Esophagus muscularis mucosa (tissue), 4 donors: ENCODE results near the gene PLA2G4B. TPM values are rescaled to one million over a fixed set of nuclear protein-coding genes. Genes with fewer than 3 reads are reported as not detected.

Source experiments
- DNase-seq: peaks from one replicate; pipeline ENCODE4 v3.0.0-alpha.2; 2017; ENCODE audit errors: extremely low spot score
- H3K27ac ChIP-seq, 4 donors: fragments of 200-600 bp; sonication (generic); replicated peaks in 1 of 4; 1 replicate in 3 of 4; 2 replicates in 1 of 4; pipeline ENCODE4 v1.5.1; 2016 to 2019; ENCODE audit warnings: mild to moderate bottlenecking in 1 of 4
- H3K27me3 ChIP-seq, 4 donors: fragments of 200-600 bp; sonication (generic); one replicate each; pipeline versions ENCODE4 v1.5.1 to v1.6.0; 2016 to 2019
- H3K36me3 ChIP-seq, 4 donors: fragments of 200-600 bp; sonication (generic); one replicate each; pipeline ENCODE4 v1.5.1; 2016 to 2019
- H3K4me1 ChIP-seq, 4 donors: fragments of 200-600 bp; sonication (generic); one replicate each; pipeline ENCODE4 v1.5.1; 2016 to 2019
- H3K4me3 ChIP-seq, 4 donors: fragments of 200-600 bp; sonication (generic); 1 replicate in 2 of 4; 2 replicates in 2 of 4; pipeline ENCODE4 v1.5.1; 2016 to 2019; ENCODE audit warnings: mild to moderate bottlenecking in 4 of 4, moderate library complexity in 1 of 4
- H3K9me3 ChIP-seq, 4 donors: fragments of 200-600 bp; sonication (generic); 1 replicate in 3 of 4; 2 replicates in 1 of 4; pipeline ENCODE4 v1.5.1; 2016 to 2019
- EP300 ChIP-seq: sonication (generic); formaldehyde crosslinking; IDR thresholded peaks from one replicate; pipeline ENCODE4 v1.6.1; 2017; ENCODE audit warnings: antibody characterized with exemption
- POLR2A ChIP-seq: fragments of 450-650 bp; IDR thresholded peaks from one replicate; pipeline ENCODE4 v1.6.1; 2017; ENCODE audit warnings: antibody characterized with exemption, moderate library complexity, mild to moderate bottlenecking, low read depth
- POLR2AphosphoS5 ChIP-seq, 2 donors: sonication (generic); formaldehyde crosslinking; IDR thresholded peaks; one replicate each; pipeline ENCODE4 v1.6.1; 2017; ENCODE audit warnings: antibody characterized with exemption in 2 of 2
- WGBS: methylation state at CpG from one replicate; pipeline ENCODE4 v1.1.5; 2018; 5-methylcytosine and 5-hydroxymethylcytosine counted together
- intact Hi-C: fragments of 100-400 bp; cut with DNase I; formaldehyde crosslinking; loops from one replicate; pipeline ENCODE4 v1.15.1; 2023
- total RNA-seq, 4 donors: library from RNA; depleted of rRNA; stranded (reverse); fragments of >200 nt; gene quantifications; one replicate each; pipeline versions ENCODE4 v1.1.0 to v1.2.1, GENCODE V29; 2016
- TF ChIP-seq, protein P1 (sequence below), 3 experiments: fragments of 200-600 bp in 2 of 3; fragments of 450-650 bp in 1 of 3; sonication (generic) in 2 of 3; IDR thresholded peaks; one replicate each; pipeline ENCODE4 v1.5.1; 2017 to 2019; ENCODE audit warnings: antibody characterized with exemption in 3 of 3, mild to moderate bottlenecking in 2 of 3, moderate library complexity in 1 of 3

Gene PLA2G4B
- total RNA-seq, 4 donors from 2014 or later: 0.91 to 6.6 (median 2.5) TPM

DNA sequence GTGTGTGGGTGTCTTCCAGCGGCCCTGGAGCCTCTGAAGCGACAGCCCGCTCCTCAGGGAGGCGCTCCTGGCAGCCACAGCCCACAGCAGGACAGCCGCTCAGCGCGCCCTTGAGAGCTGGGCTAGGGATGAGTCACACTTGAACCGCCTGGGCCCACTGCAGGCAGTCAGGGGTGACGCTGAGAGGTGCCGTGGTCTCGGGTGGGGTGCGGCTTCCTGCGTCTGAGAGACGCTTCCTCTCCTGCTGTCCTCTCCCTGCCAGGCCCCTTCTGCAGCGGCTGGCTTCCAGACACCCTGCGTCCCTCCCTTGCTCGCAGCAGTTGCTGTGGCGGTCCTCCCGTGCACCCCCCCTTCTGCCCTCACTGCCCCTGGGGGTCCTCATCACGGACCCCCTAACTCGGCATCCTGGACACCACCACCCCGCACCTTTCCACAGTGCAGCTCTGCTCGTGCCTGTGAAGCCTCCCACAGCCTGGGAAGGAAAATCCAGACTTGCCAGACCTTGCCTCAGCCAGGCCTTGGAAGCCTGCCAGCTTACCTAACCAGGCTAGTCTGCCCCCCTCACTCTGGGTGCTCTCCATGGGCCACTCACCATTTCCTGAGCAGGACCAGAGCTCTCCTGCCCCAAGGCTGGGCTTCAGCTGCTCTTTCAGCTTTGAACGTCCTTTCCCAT is 56.3 kb downstream of the PLA2G4B start:
- peak overlapping the region; percentile 15 to 29 (median 20) for H3K4me3 ChIP-seq

DNA sequence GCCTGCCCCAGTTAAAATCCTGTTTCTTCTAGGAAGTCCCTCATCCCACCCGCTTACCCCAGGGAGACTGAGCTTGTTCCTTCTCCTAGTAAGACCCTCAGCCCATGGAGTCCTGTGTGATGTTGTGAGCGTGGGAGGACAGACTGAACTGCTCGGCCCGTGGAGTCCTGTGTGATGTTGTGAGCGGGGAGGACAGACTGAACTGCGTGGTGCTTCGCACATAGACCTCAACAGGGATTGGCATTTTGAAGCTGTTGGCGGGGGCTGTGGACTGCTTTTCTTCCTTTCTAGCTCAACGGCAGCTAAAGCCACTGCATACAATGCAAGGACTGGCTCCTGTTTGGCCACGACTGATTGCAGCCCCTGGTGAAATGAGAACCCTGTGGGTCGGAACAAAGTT is 56.8 kb downstream of the PLA2G4B start:
- TF ChIP-seq POLR2AphosphoS5 (IDR thresholded peaks at IDR 0.05) (no peak), POLR2A (no peak), EP300 (no peak)
- TF ChIP-seq, protein P1, sequence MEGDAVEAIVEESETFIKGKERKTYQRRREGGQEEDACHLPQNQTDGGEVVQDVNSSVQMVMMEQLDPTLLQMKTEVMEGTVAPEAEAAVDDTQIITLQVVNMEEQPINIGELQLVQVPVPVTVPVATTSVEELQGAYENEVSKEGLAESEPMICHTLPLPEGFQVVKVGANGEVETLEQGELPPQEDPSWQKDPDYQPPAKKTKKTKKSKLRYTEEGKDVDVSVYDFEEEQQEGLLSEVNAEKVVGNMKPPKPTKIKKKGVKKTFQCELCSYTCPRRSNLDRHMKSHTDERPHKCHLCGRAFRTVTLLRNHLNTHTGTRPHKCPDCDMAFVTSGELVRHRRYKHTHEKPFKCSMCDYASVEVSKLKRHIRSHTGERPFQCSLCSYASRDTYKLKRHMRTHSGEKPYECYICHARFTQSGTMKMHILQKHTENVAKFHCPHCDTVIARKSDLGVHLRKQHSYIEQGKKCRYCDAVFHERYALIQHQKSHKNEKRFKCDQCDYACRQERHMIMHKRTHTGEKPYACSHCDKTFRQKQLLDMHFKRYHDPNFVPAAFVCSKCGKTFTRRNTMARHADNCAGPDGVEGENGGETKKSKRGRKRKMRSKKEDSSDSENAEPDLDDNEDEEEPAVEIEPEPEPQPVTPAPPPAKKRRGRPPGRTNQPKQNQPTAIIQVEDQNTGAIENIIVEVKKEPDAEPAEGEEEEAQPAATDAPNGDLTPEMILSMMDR (IDR thresholded peaks at IDR 0.05): no peak
- H3K36me3 ChIP-seq: peaks cover 4 to 24% (median 18%) of the 10 kb centered on the region in 4 donors
- H3K27me3 ChIP-seq: no peaks in the 10 kb centered on the region
- no peak overlapping the region for H3K4me3 ChIP-seq
- peak overlapping the region in 3 of 4 donors; percentile 38 to 66 (median 45) for H3K27ac ChIP-seq
- intact Hi-C loops: no loop called here
- no peaks in the 10 kb centered on the region for H3K9me3 ChIP-seq
- 96% methylated on average over 11 of the region's 11 CpGs for WGBS
- H3K4me1 ChIP-seq: peaks cover 24 to 34% (median 27%) of the 10 kb centered on the region in 4 donors
- no peak for DNase-seq

More for the DNA sequence above, 56.3 kb downstream of the PLA2G4B start:
- peaks cover 0 to 18% (median 12%) of the 10 kb centered on the region in 4 donors for H3K36me3 ChIP-seq
- peak overlapping the region; percentile 23 to 66 (median 42) for H3K27ac ChIP-seq
- no peaks in the 10 kb centered on the region for H3K27me3 ChIP-seq
- TF ChIP-seq POLR2AphosphoS5 (IDR thresholded peaks at IDR 0.05) (peak; percentile 10 to 20), POLR2A (no peak)
- 19% methylated on average over 20 of the region's 24 CpGs for WGBS
- H3K9me3 ChIP-seq: no peaks in the 10 kb centered on the region
- peaks cover 24 to 34% (median 27%) of the 10 kb centered on the region in 4 donors for H3K4me1 ChIP-seq
- no peak for DNase-seq
- intact Hi-C loops: loop anchor here (5.0 kb wide), 1 partner anchor 68 kb away; the partner anchor contains the start of gene JMJD7

DNA sequence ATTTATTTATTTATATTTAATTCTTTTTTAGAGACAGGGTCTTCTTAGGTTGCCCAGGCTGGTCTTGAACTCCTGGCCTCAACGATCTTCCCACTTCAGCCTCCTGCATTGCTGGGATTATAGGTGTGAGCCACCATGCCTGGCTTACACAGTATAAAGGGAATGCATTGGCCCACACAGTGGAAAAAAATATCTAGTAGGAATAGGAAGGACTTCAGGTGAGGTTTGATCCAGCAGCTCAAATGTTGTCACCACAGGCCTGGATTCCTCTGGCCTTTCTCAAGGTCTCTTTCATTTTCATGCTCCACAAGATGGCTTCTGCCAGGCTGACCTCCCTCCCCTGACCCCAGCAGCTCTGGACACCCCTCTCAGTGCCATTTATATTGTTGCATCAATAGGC is 57.3 kb downstream of the PLA2G4B start:
- H3K4me1 ChIP-seq: peaks cover 24 to 34% (median 27%) of the 10 kb centered on the region in 4 donors
- 97% methylated on average over 1 of the region's 1 CpG for WGBS
- H3K4me3 ChIP-seq: no peak overlapping the region
- no peaks in the 10 kb centered on the region for H3K9me3 ChIP-seq
- no peak overlapping the region for H3K27ac ChIP-seq
- H3K27me3 ChIP-seq: no peaks in the 10 kb centered on the region
- DNase-seq: no peak
- peaks cover 7 to 28% (median 22%) of the 10 kb centered on the region in 4 donors for H3K36me3 ChIP-seq
- intact Hi-C loops: no loop called here
- TF ChIP-seq POLR2AphosphoS5 (IDR thresholded peaks at IDR 0.05) (no peak), POLR2A (no peak), EP300 (no peak)
- TF ChIP-seq, protein P1 (IDR thresholded peaks at IDR 0.05): no peak

DNA sequence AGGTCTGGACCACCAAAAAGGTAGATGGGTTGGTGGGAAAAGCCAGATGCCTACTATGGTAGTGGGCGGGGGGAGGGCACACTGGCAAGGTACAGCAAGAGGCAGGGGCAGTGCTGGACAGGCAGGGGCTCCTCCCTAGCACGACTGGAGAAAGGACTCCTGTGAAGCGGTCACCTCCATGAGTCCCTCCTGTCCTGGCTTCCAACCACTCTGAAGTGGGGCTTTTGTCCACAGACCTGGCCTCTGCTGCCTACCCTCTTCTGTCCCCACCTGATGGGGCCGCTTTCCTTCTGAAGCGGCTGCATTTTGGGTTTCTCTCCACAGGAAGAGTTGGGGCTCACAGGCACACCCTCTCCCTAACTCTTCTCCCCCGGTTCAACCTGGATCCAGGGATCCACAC is 57.9 kb downstream of the PLA2G4B start:
- TF ChIP-seq EP300 (no peak), POLR2A (no peak), POLR2AphosphoS5 (IDR thresholded peaks at IDR 0.05) (no peak)
- TF ChIP-seq, protein P1 (IDR thresholded peaks at IDR 0.05): no peak
- DNase-seq: no peak
- 87% methylated on average over 5 of the region's 6 CpGs for WGBS
- Histone ChIP-seq H3K4me1 (peaks cover 24 to 34% (median 27%) of the 10 kb centered on the region in 4 donors), H3K36me3 (peaks cover 7 to 34% (median 26%) of the 10 kb centered on the region in 4 donors), H3K27me3 (no peaks in the 10 kb centered on the region), H3K9me3 (no peaks in the 10 kb centered on the region), H3K4me3 (no peak overlapping the region), H3K27ac (no peak overlapping the region)
- intact Hi-C loops: no loop called here

DNA sequence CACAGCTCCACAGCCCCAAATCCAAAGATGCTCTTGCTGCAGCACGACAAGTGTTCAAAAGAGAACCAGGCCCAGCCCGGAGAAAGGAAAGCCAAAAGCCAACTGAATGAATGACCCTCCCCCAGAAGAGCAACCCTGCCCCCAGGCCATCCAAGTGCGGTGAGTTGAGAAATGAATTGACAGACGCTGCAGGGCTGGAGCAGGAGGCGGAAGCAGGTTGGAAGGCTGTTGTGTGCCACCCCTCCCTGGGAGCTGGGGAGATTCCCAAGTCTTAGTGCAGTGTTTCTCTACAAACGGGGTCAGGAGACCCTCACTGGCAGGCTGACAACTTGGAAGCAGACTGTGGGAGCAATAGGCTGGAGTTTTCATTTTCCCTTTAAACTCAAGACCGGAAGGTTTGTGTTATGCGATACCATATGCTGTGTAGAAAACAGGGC is 58.7 kb downstream of the PLA2G4B start:
- no peaks in the 10 kb centered on the region for H3K27me3 ChIP-seq
- no peak overlapping the region for H3K4me3 ChIP-seq
- 88% methylated on average over 7 of the region's 8 CpGs for WGBS
- DNase-seq: no peak
- H3K27ac ChIP-seq: no peak overlapping the region
- peaks cover 7 to 40% (median 27%) of the 10 kb centered on the region in 4 donors for H3K36me3 ChIP-seq
- H3K4me1 ChIP-seq: peaks cover 18 to 27% (median 25%) of the 10 kb centered on the region in 4 donors
- intact Hi-C loops: no loop called here
- TF ChIP-seq POLR2A: no peak
- no peak for TF ChIP-seq EP300
- TF ChIP-seq, protein P1 (IDR thresholded peaks at IDR 0.05): no peak
- no peaks in the 10 kb centered on the region for H3K9me3 ChIP-seq
